ENCODE results near the gene DHX8. TPM values are rescaled to one million over a fixed set of nuclear protein-coding genes. Genes with fewer than 3 reads are reported as not detected.
"Not testable (repeated sequence)": the region's sequence is repeated elsewhere in the genome, so short reads cannot be mapped to it uniquely, and the experiment has no call there.

Gene DHX8
- total and polyA plus RNA-seq, 5 donors from 2014 or later, result 19.8 to 129 (median 26.9) TPM

- no peaks in the 10 kb centered on the region for H3K9me3 ChIP-seq (ENCODE audit: control insufficient read depth in 2 of 2, low read length in 2 of 2)
- H3K4me3 ChIP-seq (ENCODE audit: low read depth, low read length), result no peak overlapping the region
- Mint-ChIP-seq H3K9me3 (peaks cover 0 to 3% (median 0%) of the 10 kb centered on the region in 7 donors), H3K4me3 (no peak overlapping the region), H3K4me1 (no peaks in the 10 kb centered on the region), H3K36me3 (no peaks in the 10 kb centered on the region), H3K27me3 (peaks cover 29% of the 10 kb centered on the region), H3K27ac (no peak overlapping the region)
- no peak for ATAC-seq (ENCODE audit: low read depth in 2 of 2)
- no peaks in the 10 kb centered on the region for H3K4me1 ChIP-seq (ENCODE audit: control insufficient read depth, insufficient read depth, low read length, poor library complexity, severe bottlenecking)
- no peak overlapping the region for H3K27ac ChIP-seq (ENCODE audit: insufficient read depth, low read length, poor library complexity, severe bottlenecking)
- no peaks in the 10 kb centered on the region for H3K36me3 ChIP-seq (ENCODE audit: control insufficient read depth, insufficient read depth, low read length)
- H3K27me3 ChIP-seq (ENCODE audit: control insufficient read depth, insufficient read depth, low read length), result peaks cover 11% of the 10 kb centered on the region
- no peak for DNase-seq
Observed at GRCh38 chr17:43444223-43445008, 39.4 kb upstream of the DHX8 start.

DNA sequence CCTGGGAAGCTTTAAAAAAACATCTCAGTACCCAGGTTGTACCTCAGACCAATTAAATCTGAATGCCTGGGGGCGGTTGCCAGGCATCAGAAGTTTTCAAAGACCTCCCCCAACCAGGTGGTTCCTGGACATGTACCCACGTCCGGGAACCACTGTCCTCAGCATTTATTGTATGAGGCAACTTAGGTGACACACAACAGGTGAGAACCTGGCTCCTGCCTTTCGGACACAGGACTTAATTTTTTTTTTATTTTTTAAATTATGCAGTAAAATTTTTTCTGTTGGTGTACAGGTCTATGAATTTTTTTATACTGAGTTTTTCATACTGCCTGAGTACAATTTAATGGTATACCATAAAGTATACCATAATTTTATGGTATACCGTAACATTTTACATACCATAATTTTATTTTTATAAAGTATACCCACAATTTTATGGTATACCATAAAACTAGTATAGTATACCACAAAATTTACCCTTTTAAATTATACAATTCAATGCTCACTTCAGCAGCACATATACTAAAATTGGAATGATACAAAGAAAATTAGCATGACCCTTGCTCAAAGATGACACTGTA lies 38.7 kb upstream of the DHX8 start:
- Mint-ChIP-seq H3K4me3 (no peak overlapping the region), H3K27me3 (peaks cover 26% of the 10 kb centered on the region), H3K27ac (no peak overlapping the region), H3K4me1 (no peaks in the 10 kb centered on the region), H3K36me3 (no peaks in the 10 kb centered on the region), H3K9me3 (peaks cover 0 to 3% (median 0%) of the 10 kb centered on the region in 7 donors)
- no peaks in the 10 kb centered on the region for H3K4me1 ChIP-seq (ENCODE audit: control insufficient read depth, insufficient read depth, low read length, poor library complexity, severe bottlenecking)
- DNase-seq, result no peak
- no peak for ATAC-seq (ENCODE audit: low read depth in 2 of 2)
- H3K9me3 ChIP-seq (ENCODE audit: control insufficient read depth in 2 of 2, low read length in 2 of 2), result no peaks in the 10 kb centered on the region
- no peak overlapping the region for H3K4me3 ChIP-seq (ENCODE audit: low read depth, low read length)
- H3K27ac ChIP-seq (ENCODE audit: insufficient read depth, low read length, poor library complexity, severe bottlenecking), result no peak overlapping the region
- peaks cover 11% of the 10 kb centered on the region for H3K27me3 ChIP-seq (ENCODE audit: control insufficient read depth, insufficient read depth, low read length)
- no peaks in the 10 kb centered on the region for H3K36me3 ChIP-seq (ENCODE audit: control insufficient read depth, insufficient read depth, low read length)

- H3K4me3 Mint-ChIP-seq, result no peak overlapping the region
- no peaks in the 10 kb centered on the region for H3K9me3 ChIP-seq (ENCODE audit: control insufficient read depth in 2 of 2, low read length in 2 of 2)
Observed at GRCh38 chr17:43446773-43447172, 37.0 kb upstream of the DHX8 start.

GRCh38 chr17:43448720-43449469 lies 34.9 kb upstream of the DHX8 start:
- DNase-seq, result no peak
- Mint-ChIP-seq H3K4me3 (no peak overlapping the region), H3K27me3 (peaks cover 18% of the 10 kb centered on the region), H3K4me1 (no peaks in the 10 kb centered on the region), H3K9me3 (peaks cover 0 to 2% (median 0%) of the 10 kb centered on the region in 7 donors), H3K27ac (no peak overlapping the region), H3K36me3 (no peaks in the 10 kb centered on the region)
- no peaks in the 10 kb centered on the region for H3K4me1 ChIP-seq (ENCODE audit: control insufficient read depth, insufficient read depth, low read length, poor library complexity, severe bottlenecking)
- H3K4me3 ChIP-seq (ENCODE audit: low read depth, low read length), result no peak overlapping the region
- no peaks in the 10 kb centered on the region for H3K9me3 ChIP-seq (ENCODE audit: control insufficient read depth in 2 of 2, low read length in 2 of 2)
- no peak overlapping the region for H3K27ac ChIP-seq (ENCODE audit: insufficient read depth, low read length, poor library complexity, severe bottlenecking)
- no peak for ATAC-seq (ENCODE audit: low read depth in 2 of 2)
- peaks cover 5% of the 10 kb centered on the region for H3K27me3 ChIP-seq (ENCODE audit: control insufficient read depth, insufficient read depth, low read length)
- H3K36me3 ChIP-seq (ENCODE audit: control insufficient read depth, insufficient read depth, low read length), result no peaks in the 10 kb centered on the region

More at GRCh38 chr17:43446773-43447172, 37.0 kb upstream of the DHX8 start:
- ATAC-seq (ENCODE audit: low read depth in 2 of 2) (no peak), DNase-seq (no peak)
- H3K9me3 Mint-ChIP-seq, result peaks cover 0 to 2% (median 0%) of the 10 kb centered on the region in 7 donors
- H3K27ac Mint-ChIP-seq, result no peak overlapping the region
- no peaks in the 10 kb centered on the region for H3K4me1 Mint-ChIP-seq
- H3K27ac ChIP-seq (ENCODE audit: insufficient read depth, low read length, poor library complexity, severe bottlenecking), result no peak overlapping the region
- H3K4me3 ChIP-seq (ENCODE audit: low read depth, low read length), result no peak overlapping the region
- no peaks in the 10 kb centered on the region for H3K36me3 ChIP-seq (ENCODE audit: control insufficient read depth, insufficient read depth, low read length)
- H3K27me3 ChIP-seq (ENCODE audit: control insufficient read depth, insufficient read depth, low read length), result peaks cover 11% of the 10 kb centered on the region
- no peaks in the 10 kb centered on the region for H3K36me3 Mint-ChIP-seq
- H3K4me1 ChIP-seq (ENCODE audit: control insufficient read depth, insufficient read depth, low read length, poor library complexity, severe bottlenecking), result no peaks in the 10 kb centered on the region
- H3K27me3 Mint-ChIP-seq, result peaks cover 24% of the 10 kb centered on the region

DNA sequence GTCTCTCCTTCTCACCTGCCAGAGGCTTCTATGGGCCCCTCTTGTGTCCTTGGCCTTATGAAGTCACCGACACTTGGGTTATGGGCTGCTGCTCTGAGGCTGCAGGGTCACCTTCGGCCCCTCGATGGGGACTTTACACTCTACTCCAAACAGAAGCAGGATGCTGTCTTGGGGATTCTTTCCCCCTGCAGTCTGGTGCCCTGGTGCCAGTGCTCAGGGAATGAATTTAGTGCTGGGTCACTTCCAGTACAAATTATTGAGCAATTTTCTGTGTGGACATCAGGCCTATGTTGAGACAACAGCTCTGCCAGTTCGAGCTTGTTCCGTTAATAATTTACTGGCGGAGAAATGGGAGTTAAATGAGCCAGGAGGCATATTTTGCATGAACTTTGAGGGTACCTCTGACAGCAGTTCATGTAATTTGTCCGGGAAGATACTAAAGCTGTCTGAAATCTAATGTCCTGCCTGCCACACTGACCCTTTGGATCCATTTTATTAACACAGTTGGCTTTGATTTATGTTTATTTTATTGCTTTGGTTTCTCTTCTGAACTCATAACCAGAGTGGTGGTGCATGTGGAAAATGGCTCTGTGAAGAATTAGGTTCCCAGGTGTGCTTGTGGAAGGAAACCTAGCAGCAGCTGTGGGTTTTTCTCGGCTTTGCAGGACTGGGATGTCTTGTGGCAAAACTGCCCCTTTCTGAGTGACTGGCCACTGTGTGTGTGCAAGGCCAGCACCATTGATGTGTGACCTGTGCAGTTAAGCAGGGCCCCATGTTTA lies 34.1 kb upstream of the DHX8 start:
- no peak for DNase-seq
- Histone ChIP-seq H3K27me3 (ENCODE audit: control insufficient read depth, insufficient read depth, low read length) (peaks cover 3% of the 10 kb centered on the region), H3K27ac (ENCODE audit: insufficient read depth, low read length, poor library complexity, severe bottlenecking) (no peak overlapping the region), H3K4me3 (ENCODE audit: low read depth, low read length) (no peak overlapping the region), H3K4me1 (ENCODE audit: control insufficient read depth, insufficient read depth, low read length, poor library complexity, severe bottlenecking) (no peaks in the 10 kb centered on the region), H3K36me3 (ENCODE audit: control insufficient read depth, insufficient read depth, low read length) (no peaks in the 10 kb centered on the region), H3K9me3 (ENCODE audit: control insufficient read depth in 2 of 2, low read length in 2 of 2) (no peaks in the 10 kb centered on the region)
- Mint-ChIP-seq H3K27me3 (peaks cover 18% of the 10 kb centered on the region), H3K4me1 (no peaks in the 10 kb centered on the region), H3K36me3 (no peaks in the 10 kb centered on the region), H3K4me3 (no peak overlapping the region), H3K27ac (no peak overlapping the region), H3K9me3 (peaks cover 0 to 2% (median 0%) of the 10 kb centered on the region in 7 donors)
- no peak for ATAC-seq (ENCODE audit: low read depth in 2 of 2)

GRCh38 chr17:43450791-43451190 lies 33.0 kb upstream of the DHX8 start:
- H3K27me3 Mint-ChIP-seq, result peaks cover 29% of the 10 kb centered on the region
- not testable (repeated sequence) for DNase-seq; H3K4me3 ChIP-seq (ENCODE audit: low read depth, low read length); H3K9me3 Mint-ChIP-seq; H3K27me3 ChIP-seq (ENCODE audit: control insufficient read depth, insufficient read depth, low read length); ATAC-seq (ENCODE audit: low read depth in 2 of 2); H3K27ac ChIP-seq (ENCODE audit: insufficient read depth, low read length, poor library complexity, severe bottlenecking); H3K36me3 Mint-ChIP-seq; H3K4me3 Mint-ChIP-seq; H3K9me3 ChIP-seq (ENCODE audit: control insufficient read depth in 2 of 2, low read length in 2 of 2); H3K4me1 ChIP-seq (ENCODE audit: control insufficient read depth, insufficient read depth, low read length, poor library complexity, severe bottlenecking); H3K4me1 Mint-ChIP-seq; H3K36me3 ChIP-seq (ENCODE audit: control insufficient read depth, insufficient read depth, low read length)
- peak overlapping the region in 1 of 3 donors; percentile 32 for H3K27ac Mint-ChIP-seq

DNA sequence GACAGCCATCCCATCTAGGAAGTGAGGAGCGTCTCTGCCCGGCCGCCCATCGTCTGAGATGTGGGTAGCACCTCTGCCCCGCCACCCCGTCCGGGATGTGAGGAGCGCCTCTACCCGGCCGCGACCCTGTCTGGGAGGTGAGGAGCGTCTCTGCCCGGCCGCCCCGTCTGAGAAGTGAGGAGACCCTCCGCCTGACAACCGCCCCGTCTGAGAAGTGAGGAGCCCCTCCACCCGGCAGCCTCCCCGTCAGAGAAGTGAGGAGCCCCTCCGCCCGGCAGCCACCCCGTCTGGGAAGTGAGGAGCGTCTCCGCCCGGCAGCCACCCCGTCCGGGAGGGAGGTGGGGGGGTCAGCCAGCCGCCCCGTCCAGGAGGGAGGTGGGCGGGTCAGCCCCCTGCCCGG lies 32.0 kb upstream of the DHX8 start:
- H3K4me1 ChIP-seq (ENCODE audit: control insufficient read depth, insufficient read depth, low read length, poor library complexity, severe bottlenecking); H3K36me3 ChIP-seq (ENCODE audit: control insufficient read depth, insufficient read depth, low read length); ATAC-seq (ENCODE audit: low read depth in 2 of 2); H3K27me3 ChIP-seq (ENCODE audit: control insufficient read depth, insufficient read depth, low read length); H3K4me1 Mint-ChIP-seq; H3K9me3 Mint-ChIP-seq; DNase-seq; H3K27ac Mint-ChIP-seq; H3K4me3 Mint-ChIP-seq; H3K9me3 ChIP-seq (ENCODE audit: control insufficient read depth in 2 of 2, low read length in 2 of 2); H3K36me3 Mint-ChIP-seq; H3K27ac ChIP-seq (ENCODE audit: insufficient read depth, low read length, poor library complexity, severe bottlenecking); H3K4me3 ChIP-seq (ENCODE audit: low read depth, low read length): not testable (repeated sequence)
- H3K27me3 Mint-ChIP-seq, result peaks cover 33% of the 10 kb centered on the region
